Neuron (in vitro differentiated cells): ENCODE data around the gene KCNG2.

Source experiments
- H2AFZ ChIP-seq: one replicate; pipeline ENCODE4 v1.6.1; 2013; ENCODE audit warnings: low read depth, mild to moderate bottlenecking, inconsistent platforms, low read length, moderate library complexity
- H3K27me3 ChIP-seq: one replicate; pipeline ENCODE4 v1.6.1; 2013; ENCODE audit warnings: low read length; ENCODE audit not compliant: insufficient read depth
- H3K36me3 ChIP-seq: one replicate; pipeline ENCODE4 v1.6.1; 2013; ENCODE audit warnings: low read length; ENCODE audit not compliant: insufficient read depth
- H3K4me1 ChIP-seq: one replicate; pipeline ENCODE4 v1.6.1; 2013; ENCODE audit warnings: low read length; ENCODE audit not compliant: insufficient read depth
- H3K4me3 ChIP-seq: 2 replicates; pipeline ENCODE4 v1.5.1; 2013; ENCODE audit warnings: mild to moderate bottlenecking, low read length, moderate library complexity
- H3K9me3 ChIP-seq: one replicate; pipeline ENCODE4 v1.6.1; 2013; ENCODE audit warnings: low read length

The KCNG2 gene

DNA sequence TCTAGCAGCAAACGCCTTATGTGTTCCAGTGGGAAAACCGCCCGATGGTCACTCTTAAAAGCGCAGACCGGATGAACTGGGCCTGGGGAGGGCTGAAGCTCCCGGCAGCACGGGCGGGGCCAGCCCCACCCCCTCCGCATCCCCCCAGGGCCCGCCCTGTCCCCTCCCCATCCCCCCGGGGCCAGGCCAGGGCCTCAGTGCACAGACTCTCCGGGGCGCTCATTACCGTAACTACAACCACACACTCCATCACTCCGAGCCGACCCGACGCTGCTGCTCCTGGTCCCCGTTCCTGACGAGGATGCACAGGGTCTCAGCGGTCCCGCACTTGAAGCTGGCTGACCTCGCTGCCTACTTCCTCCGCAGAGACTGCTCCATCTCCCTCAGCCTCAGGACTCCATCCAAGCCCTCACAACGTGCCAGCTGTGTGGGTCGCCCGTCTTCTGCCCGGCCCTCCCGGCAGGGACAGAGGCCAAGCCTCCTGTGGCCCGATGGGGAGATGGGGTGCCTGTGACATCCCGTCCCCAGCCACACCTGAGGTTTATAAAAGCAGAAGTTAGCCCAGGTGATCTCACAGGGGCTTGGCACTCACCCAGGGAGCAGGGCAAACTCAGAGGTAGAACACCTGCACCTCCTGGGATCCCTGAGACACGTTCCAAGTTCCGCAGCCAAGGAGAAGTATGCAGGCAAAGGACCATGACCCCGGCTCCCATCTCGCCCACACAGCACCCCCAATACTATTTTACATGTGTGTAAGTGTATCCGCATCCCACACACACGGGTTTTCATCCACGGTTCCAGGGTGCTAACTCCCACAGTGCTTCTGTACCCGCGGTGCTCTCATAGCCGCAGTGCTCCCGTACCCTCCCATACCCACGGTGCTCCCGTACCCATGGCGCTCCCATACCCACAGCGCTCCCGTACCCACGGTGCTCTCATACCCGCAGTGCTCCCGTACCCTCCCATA lies 117.7 kb downstream of the KCNG2 start:
- peaks cover 49% of the 10 kb centered on the region for H3K36me3 ChIP-seq
- no peaks in the 10 kb centered on the region for H3K27me3 ChIP-seq
- H3K4me3 ChIP-seq, result no peak overlapping the region
- H3K4me1 ChIP-seq, result no peaks in the 10 kb centered on the region
- no peak overlapping the region for H2AFZ ChIP-seq
- peaks cover 40% of the 10 kb centered on the region for H3K9me3 ChIP-seq

DNA sequence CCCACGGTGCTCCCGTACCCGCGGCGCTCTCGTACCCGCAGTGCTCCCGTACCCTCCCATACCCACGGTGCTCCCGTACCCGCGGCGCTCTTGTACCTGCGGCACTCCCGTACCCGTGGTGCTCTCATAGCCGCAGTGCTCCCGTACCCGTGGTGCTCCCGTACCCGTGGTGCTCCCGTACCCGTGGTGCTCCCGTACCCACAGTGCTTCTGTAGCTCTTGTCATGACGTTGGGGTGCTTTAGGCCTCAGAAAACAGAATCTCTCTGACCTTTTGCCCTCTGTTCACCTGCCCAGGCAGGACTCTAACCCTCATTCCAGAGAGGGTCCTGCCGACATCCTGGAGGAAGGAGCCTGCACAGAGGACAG lies 118.4 kb downstream of the KCNG2 start:
- H3K36me3 ChIP-seq, result peaks cover 49% of the 10 kb centered on the region

DNA sequence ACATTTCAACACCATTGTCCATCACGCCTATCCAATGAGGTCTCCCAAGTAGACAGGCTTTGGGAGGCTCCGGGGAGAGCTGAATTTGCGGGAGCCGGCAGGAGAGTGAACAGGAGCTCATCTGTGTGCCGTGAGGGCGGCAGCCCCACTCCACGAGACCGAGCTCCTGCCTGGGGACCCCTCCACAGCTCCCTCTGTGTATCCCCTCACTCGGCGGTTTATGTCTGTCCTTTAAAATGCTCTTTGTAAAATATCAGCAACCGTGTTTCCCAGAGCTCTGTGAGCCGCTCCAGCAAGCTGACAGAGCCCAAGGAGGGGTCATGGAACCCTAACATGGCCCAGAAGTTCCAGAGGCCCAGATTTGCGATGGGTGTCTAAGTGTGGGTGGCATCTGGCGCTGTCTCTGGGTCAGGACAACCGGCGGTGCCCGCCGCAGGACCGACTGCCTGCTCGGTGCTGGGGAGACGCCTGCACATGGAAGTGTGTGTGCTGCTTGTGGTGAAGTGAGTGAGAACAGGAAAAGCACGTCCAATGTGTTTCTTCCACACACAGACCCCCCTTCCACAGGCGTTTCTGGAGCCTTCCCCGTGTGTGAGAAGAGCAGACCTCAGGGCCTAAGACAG lies 118.9 kb downstream of the KCNG2 start:
- H3K4me1 ChIP-seq, result no peaks in the 10 kb centered on the region
- H2AFZ ChIP-seq, result no peak overlapping the region
- H3K36me3 ChIP-seq, result peaks cover 49% of the 10 kb centered on the region
- H3K27me3 ChIP-seq, result no peaks in the 10 kb centered on the region
- H3K4me3 ChIP-seq, result no peak overlapping the region
- H3K9me3 ChIP-seq, result peaks cover 40% of the 10 kb centered on the region

More for the DNA sequence above, 118.4 kb downstream of the KCNG2 start:
- no peak overlapping the region for H2AFZ ChIP-seq
- no peaks in the 10 kb centered on the region for H3K4me1 ChIP-seq
- no peaks in the 10 kb centered on the region for H3K27me3 ChIP-seq
- H3K4me3 ChIP-seq, result no peak overlapping the region
- H3K9me3 ChIP-seq, result peaks cover 40% of the 10 kb centered on the region

DNA sequence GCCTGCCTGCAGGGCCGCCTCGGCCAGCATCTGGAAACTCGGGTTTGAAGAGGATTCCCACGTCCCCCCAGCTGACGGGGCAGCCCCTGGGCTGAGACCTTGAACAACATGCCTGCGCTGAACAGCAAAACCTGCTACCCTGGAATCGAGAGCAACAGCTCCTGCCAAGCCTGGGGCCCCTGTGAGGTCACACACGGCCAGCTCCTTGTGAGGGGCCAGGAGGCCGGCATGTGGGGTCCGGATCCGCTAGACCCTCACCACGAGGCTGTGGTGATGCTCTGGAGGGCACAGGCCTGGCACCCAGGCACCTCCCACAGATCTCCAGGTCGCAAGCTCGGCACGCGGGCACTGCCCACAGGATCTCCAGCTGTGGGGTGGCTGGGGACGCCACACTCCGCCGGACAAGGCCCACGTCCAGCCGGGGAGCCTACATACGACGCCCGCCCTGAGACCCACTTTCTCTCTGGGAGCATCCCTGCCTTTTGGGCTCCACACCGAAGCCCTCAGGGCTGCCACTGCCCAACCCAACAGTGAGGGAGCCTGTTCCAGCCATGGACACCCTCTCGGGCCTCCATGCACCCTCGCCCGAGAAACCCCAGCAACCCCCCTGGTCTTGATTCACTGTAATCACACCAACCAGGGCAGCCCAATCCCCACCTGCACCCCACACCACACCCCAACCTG lies 119.6 kb downstream of the KCNG2 start:
- no peak overlapping the region for H3K4me3 ChIP-seq
- H3K9me3 ChIP-seq, result peaks cover 41% of the 10 kb centered on the region
- no peak overlapping the region for H2AFZ ChIP-seq
- H3K27me3 ChIP-seq, result no peaks in the 10 kb centered on the region
- H3K4me1 ChIP-seq, result no peaks in the 10 kb centered on the region
- H3K36me3 ChIP-seq, result peaks cover 49% of the 10 kb centered on the region

DNA sequence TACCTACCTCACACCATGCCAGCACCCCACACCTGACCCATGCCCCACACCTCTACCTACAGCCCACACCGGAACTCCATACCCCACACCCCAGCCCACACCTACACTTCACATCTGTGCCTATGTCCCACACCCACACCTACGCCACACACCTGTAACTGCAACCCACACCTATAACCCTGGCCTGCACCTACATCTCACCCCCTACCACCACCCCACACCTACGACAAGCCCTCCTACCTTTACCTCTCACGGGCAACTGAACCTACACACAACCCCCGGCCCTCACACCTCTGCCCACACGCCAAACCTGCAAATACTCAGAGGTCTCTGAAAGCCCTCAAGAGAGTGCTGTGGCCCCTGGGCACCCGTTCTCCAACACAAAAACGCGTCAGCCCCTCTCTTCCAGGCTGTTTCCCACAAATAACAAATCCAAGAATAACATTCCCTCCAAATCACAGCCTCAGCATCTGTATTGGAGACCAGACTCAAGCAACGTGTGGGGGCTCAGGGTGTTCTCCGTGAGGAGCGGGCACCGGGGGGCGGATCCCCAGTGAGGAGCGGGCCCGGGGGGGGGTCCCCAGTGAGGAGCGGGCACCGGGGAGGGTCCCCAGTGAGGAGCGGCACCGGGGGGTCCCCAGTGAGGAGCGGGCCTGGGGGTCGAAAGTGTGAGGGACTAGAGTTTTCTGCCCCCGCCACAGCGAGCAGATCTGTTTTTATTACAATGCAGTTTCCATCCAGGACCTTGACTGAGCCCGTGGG lies 120.3 kb downstream of the KCNG2 start:
- peaks cover 49% of the 10 kb centered on the region for H3K36me3 ChIP-seq
- no peak overlapping the region for H3K4me3 ChIP-seq
- H3K9me3 ChIP-seq, result peaks cover 42% of the 10 kb centered on the region
- no peaks in the 10 kb centered on the region for H3K27me3 ChIP-seq
- no peak overlapping the region for H2AFZ ChIP-seq
- no peaks in the 10 kb centered on the region for H3K4me1 ChIP-seq

DNA sequence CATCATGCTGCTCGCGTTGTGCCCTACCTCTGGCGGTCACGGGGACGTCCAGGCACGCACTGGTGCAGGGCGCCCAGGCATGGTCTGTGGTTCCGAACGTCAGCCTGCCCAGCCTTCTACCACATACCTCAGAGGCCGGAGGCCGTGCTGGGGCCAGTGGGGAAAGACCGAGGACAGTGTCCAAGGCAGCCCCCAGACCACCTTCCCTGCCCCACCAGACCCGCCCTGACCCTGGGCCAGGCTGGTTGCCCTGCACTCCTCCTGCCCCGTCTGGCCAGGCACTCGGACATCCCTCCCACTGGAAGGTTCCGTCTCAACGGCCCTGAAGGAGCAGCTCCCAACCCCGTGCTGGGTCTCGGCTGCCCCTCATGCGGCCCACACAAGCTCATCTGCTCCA lies 120.9 kb downstream of the KCNG2 start:
- Histone ChIP-seq H3K9me3 (peaks cover 46% of the 10 kb centered on the region), H3K27me3 (no peaks in the 10 kb centered on the region), H3K36me3 (peaks cover 54% of the 10 kb centered on the region), H3K4me1 (no peaks in the 10 kb centered on the region), H3K4me3 (no peak overlapping the region), H2AFZ (no peak overlapping the region)

DNA sequence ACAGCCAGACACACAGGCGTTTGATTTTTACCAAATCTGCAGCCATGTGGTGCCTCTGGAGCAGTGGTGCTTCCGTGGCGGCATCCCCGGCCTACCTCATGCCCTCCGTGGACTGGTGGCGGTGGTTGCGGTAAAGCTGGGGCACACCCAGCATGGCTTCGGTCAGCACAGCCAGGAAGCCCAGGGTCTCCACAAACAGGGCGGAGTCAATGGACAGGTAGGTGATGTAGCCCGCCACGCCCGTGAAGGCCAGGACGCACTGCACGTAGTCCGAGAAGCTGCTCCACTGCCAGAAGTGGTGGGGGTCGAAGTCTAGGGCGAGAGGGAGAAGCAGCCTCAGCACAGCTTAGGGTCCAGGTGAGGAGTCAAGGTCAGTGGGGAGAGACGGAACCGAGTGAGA lies 121.4 kb downstream of the KCNG2 start:
- H3K4me1 ChIP-seq, result no peaks in the 10 kb centered on the region
- H2AFZ ChIP-seq, result no peak overlapping the region

DNA sequence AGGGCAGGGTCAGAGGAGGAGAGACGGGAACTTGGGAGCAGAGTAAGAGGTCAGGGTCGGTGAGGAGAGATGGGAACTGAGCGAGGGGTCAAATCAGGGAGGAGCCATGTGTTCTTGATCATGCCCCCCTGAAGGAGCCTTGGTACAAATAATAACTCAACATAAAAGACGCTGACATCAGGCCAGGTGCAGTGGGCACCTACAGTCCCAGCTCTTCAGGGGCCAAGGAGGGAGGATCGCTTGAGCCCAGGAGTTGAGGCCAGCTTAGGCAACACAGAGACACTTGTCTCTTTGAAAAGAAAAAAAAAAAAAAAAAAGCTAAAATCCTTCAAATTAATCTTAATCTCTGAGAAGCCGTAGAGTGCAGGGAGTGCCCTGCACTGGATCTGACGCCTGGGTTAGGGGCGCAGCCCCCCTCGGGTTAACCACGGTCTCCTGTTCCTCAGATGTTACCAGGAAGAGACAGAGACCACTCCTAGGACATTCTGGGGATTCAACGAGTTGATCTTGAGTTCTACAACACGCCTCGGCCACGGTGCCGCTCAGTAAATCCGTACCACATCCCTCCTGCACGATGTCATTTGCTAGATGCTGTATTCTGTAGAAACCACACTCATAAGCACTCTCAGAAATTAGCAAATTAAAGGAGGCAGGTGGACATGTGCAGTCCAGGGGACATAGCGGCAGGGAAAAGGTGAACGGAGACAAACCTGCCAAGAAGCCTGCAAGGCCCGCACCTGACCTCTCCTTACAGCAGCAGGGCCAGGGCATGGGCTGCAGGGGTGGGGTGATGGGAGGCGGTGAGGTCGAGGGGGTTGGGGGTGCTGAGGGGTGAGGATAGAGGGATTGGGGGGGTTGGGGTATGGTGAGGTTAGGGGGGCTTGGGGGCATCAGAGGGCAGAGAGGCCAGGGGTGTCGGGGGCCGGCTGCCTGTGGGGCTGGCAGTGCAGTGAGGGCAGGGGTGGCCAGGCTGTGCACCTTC lies 124.5 kb downstream of the KCNG2 start:
- H3K4me1 ChIP-seq, result no peaks in the 10 kb centered on the region
- H3K9me3 ChIP-seq, result peaks cover 39% of the 10 kb centered on the region
- no peak overlapping the region for H3K4me3 ChIP-seq
- H2AFZ ChIP-seq, result no peak overlapping the region
- no peaks in the 10 kb centered on the region for H3K27me3 ChIP-seq
- H3K36me3 ChIP-seq, result peaks cover 40% of the 10 kb centered on the region

More for the DNA sequence above, 121.4 kb downstream of the KCNG2 start:
- Histone ChIP-seq H3K4me3 (no peak overlapping the region), H3K27me3 (no peaks in the 10 kb centered on the region), H3K9me3 (peaks cover 50% of the 10 kb centered on the region), H3K36me3 (peaks cover 57% of the 10 kb centered on the region)

DNA sequence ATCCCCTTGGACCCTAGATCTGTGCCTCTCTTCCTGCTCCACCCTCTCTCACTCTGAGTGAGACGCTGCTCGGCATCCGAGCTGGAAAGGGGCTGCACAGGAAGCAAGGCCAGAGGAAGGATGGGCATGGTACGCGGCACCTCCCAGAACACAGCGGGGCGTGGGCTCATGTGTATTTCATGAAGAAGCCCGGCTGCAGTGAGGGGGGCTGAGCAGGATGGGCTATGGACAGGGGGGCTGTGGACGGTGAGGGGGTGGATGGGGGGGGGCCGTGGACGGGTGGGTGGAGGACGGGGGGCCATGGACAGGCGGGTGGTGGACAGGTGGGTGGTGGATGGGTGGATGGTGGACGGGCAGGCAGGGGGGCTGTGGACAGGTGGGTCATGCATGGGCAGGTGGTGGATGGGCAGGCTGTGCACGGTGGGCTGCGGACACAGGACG lies 125.3 kb downstream of the KCNG2 start:
- Histone ChIP-seq H2AFZ (no peak overlapping the region), H3K9me3 (peaks cover 37% of the 10 kb centered on the region), H3K4me3 (no peak overlapping the region), H3K4me1 (no peaks in the 10 kb centered on the region), H3K36me3 (peaks cover 32% of the 10 kb centered on the region), H3K27me3 (no peaks in the 10 kb centered on the region)

DNA sequence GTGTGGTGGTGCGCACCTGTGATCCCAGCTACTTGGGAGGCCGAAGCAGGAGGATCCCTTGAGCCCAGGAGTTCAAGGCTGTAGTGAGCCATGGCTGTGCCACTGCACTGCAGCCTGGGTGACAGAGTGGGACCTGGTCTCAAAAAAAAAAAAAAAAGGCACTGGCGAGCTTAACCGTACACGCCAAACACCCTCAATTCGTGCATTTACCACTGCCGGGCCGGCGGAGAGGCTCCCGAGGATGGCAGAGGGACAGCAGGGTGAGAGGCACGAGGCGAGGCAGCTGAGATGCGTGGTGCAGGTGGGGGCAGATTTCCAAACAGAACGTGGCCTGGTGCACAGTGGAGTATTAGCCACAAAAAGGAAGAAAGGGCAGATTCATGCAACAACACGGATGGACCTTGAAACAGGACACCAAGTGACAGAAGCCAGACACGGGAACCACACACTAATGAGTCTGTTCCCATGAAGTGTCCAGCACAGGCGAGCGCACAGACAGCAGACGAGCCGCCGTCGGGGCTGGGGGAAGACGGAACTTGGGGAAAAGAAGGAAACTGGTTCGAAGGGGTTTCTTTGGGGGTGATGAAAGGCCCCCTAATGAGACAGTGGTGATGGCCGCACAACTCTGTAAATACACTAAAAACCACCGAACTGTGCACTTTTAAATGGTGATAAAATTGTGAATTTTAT lies 126.3 kb downstream of the KCNG2 start:
- Histone ChIP-seq H3K4me3 (no peak overlapping the region), H2AFZ (no peak overlapping the region), H3K36me3 (peaks cover 32% of the 10 kb centered on the region), H3K4me1 (no peaks in the 10 kb centered on the region), H3K27me3 (no peaks in the 10 kb centered on the region), H3K9me3 (peaks cover 37% of the 10 kb centered on the region)

DNA sequence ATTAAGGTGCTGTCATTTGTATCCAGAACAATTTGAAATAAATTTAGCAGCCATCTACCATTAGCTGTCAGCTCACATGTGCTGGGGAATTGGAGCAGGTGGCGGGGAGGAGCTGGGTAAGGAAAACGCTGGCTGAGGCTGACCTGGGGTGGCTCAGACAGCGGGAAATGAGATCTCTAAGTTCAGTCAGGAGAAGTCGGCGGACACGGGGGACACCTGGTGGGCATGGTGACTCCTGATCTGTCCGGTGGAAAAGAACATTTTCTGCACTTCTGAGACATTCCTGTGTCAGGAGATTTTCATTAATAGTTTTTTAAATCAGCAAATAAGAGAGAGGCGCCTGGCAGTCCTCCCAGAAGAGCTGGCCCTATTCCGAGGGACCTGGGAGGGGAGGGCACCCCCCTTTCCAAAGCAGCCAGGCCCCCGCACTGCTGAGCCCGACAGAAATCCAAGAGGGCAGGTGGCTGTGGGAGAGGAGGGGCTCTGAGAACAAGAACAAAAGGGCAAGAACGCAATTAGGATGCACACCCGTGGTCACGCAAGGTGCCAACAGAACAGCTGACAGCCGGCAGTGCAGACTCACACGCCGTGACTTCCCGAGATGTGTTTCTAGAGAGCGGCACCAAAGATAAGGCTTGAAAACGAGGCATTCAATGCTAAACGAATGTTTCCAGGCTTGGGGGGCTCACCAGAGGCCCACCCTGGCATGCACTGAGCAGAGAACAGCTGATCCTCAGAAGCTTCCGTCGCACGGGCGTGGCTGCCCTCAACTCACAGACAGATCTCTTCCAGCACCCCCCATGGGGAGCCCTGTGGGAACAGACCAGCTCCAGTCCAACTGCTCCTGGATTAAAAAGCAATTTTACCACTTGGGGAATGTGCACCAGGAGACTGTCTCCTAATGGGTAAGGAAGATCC lies 127.3 kb downstream of the KCNG2 start:
- Histone ChIP-seq H3K27me3 (no peaks in the 10 kb centered on the region), H3K4me3 (no peak overlapping the region), H3K36me3 (peaks cover 33% of the 10 kb centered on the region)

More for the DNA sequence above, 127.3 kb downstream of the KCNG2 start:
- Histone ChIP-seq H2AFZ (no peak overlapping the region), H3K9me3 (peaks cover 41% of the 10 kb centered on the region), H3K4me1 (no peaks in the 10 kb centered on the region)
